Activated T-cell treated with anti-CD3 and anti-CD28 coated beads for 48 hours (primary cell): ENCODE results near the gene ZNF33A.
"Not testable (repeated sequence)": the region's sequence is repeated elsewhere in the genome, so short reads cannot be mapped to it uniquely, and the experiment has no call there.

Experiments used
- DNase-seq: peaks from one replicate; pipeline ENCODE4 v3.0.0-alpha.2; 2020; ENCODE audit warnings: low read depth

ZNF33A gene

DNA sequence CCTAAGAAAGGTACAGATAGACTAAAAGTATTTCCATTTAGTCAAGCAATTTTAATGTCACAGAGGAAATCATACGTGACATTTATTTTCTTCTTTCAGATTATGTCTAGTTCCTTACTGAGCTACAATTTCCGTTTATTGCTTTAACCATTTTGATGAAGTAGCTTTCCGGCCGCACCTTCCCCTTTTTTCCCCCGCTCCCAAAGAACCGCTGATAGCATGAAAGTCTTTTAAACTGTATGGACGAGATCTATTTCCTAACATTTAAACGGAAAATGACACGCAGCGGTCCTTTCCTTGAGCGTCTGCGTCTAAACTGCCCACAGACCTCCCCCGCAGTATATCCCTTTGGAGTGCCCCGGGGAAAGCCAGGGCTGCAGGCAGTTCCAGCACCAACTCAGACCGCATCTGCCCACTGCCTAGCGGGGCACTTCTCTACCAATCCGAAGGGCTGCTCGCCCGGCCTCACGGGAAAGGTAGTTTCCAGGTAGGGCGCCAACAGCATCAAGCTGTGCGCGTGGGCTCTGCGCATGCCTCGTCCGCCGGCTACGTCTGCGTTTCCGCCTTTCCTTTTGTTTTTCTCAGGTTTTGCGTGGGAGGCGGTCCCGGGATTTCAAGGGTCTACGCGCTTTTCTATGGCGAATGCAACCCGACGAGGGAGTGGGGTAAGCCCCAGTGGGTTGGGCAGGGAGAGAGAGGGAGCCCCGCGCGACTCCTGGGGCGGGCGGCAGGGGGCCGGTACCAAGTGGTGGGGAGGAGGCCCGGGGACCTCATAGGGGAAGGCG is at the start of gene ZNF33A:
ZNF33A (plus strand) TSS at position 557 of the 785 bp plus-strand sequence. CDS start 1,667 bp downstream, outside the sequence.
- DNase-seq = peak; percentile 81

GRCh38 chr10:37965006-37965405 is 45.5 kb upstream of the ZNF33A start:
- DNase-seq = no peak

DNA sequence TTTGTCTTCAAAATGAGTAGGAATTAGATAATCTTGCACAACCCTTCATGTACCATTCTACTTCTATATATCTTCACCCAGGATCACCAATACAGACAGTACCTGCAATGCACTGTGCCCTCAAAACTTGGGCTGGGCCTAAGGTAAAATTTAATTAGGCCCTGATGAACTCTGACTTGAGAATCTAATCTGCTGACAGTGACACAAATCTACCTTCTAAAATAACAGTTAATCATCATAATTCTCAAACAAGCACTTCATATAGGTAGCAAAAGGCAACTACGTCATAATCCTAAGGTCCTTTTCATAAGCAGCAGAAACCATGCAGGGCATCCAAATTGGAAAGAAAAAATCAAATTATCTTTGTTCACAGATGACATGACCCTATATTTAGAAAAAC is 38.1 kb upstream of the ZNF33A start:
- no peak for DNase-seq

DNA sequence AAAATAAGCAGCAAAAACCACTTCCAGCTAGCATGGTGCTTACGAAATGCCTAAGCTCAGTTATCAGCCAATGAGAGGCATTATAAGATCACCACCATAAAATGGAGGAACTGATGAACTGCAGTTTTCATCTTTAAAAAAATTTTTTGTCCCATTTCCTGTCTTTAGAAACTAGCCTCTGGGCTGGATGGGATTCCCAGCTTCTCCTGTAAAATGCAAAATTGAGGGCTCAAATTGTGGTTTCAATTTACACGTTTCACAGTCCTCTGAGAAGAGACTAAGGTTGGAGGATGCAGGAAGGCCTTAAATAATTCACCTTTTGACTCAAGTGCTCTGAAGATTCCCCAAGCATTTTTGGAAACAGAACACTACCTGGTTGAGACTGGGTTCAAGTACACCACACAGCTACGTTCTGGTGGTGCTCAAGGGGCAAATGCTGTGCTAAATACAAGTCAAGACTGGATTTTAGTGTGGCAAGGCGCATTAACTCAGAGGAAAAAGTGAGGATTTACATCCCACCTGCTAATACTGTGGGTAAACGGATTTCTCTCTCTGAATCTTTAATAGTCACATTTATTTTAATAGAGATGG is 35.0 kb upstream of the ZNF33A start:
- DNase-seq = no peak

GRCh38 chr10:37976091-37976879 is 34.2 kb upstream of the ZNF33A start, which contains the start of gene ZNF25:
Gene ZNF25, minus strand, starts transcription at chr10:37976647. Its CDS starts 4,925 bp downstream, at chr10:37971722.
- peak; percentile 92 for DNase-seq

DNA sequence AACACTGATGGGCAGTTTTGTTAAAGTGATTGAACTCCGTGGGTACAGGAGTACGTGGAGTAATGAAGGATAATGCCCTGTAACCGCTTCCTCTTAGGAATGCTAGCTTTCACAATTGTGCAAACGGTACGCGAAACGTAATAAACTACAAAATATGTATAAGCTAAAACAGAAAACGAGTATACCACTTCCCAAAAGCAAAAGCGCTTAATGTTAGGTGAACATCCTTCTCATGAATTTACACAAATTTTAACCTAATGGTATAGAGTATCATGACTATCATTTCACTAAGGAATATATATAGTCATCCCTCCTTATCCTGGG is 33.6 kb upstream of the ZNF33A start:
- no peak for DNase-seq

DNA sequence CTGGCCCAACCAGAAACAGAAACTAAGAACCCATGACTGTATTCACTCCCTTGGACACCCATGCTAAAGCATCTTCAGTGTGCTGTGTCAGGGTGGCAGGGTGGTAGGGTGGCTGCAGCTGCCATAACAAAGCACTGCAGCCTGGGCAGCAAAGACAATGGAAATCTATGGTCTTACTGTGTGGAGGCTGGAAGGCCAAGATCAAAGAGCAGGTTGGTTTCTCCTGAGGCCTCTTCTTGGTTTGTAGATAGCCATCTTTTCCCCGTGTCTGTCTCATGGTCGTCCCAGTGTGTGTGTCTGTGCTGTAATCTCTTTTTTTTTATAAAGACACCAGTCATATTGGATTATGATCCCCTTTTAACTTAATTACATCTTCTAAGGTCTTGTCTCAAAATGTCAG is 18.8 kb upstream of the ZNF33A start:
- DNase-seq = no peak

- no peak for DNase-seq
Measured at GRCh38 chr10:37992083-37992482, 18.4 kb upstream of the ZNF33A start.

DNA sequence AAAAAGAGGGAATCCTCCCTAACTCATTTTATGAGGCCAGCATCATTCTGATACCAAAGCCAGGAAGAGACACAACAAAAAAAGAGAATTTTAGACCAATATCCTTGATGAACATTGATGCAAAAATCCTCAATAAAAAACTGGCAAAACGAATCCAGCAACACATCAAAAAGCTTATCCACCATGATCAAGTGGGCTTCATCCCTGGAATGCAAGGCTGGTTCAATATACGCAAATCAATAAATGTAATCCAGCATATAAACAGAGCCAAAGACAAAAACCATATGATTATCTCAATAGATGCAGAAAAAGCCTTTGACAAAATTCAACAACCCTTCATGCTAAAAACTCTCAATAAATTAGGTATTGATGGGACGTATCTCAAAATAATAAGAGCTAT is 11.6 kb upstream of the ZNF33A start:
- DNase-seq = not testable (repeated sequence)

DNA sequence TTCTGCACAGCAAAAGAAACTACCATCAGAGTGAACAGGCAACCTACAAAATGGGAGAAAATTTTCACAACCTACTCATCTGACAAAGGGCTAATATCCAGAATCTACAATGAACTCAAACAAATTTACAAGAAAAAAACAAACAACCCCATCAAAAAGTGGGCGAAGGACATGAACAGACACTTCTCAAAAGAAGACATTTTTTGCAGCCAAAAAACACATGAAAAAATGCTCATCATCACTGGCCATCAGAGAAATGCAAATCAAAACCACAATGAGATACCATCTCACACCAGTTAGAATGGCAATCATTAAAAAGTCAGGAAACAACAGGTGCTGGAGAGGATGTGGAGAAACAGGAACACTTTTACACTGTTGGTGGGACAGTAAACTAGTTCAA is 10.0 kb upstream of the ZNF33A start:
- DNase-seq = not testable (repeated sequence)

- no peak for DNase-seq
Measured at GRCh38 chr10:38003026-38003425, 7.4 kb upstream of the ZNF33A start.

DNA sequence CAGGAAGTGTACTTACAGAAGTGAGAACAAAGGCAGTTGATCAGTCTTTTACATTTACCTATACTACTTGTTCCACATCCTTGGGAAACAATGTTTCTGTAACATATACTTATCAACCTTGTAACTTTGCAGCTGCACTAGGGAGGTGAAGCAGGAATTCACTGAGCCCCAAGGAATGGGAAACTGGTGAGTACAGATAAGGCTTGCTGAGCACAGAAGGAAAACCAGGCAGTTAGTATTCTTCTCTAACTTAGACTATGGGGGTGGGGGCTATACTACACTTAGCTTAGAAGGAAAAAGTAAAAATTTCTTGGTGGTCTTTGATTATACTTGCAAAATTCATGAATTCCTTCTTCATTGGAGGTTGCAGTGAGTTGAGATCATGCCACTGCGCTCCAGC is 6.9 kb upstream of the ZNF33A start:
- DNase-seq = no peak

DNA sequence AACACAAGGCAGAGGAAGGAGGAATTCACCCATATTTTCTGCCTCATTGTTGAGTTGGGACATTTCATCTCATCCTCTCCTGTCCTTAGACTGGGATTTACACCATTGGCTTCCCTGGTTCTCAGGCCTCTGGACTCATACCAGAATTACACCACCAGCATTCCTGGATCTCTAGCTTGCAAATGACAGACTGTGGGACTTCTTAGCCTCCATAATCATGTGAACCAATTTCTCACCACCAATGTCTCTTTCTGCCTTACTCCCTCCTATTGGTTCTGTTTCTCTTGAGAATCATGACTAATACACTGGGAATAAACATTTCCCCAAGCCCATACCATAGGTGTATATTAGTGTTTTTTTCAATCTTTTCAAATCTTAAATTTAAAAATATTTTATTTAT is 2.9 kb upstream of the ZNF33A start:
- DNase-seq = no peak

DNA sequence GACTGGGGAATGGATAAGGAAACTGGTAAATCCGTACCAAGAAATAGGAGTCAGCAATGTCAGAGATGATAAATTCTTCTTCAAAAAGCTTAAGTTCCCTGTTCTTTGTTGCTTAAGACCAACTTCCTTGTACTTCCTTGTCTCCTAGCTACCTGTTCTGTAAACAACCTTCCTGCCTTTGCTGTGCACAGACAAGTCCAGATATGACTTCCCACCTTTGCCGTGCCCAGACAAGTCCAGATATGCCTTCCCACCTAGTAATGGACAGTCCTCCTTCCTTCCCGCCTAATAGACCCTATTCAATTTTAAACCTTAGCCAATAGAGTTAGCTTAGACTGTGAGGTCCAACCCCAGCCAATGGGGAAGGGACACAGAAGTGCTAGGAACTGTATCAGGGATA is 2.5 kb upstream of the ZNF33A start:
- no peak for DNase-seq

- no peak for DNase-seq
Measured at GRCh38 chr10:38016354-38016753, 5.9 kb downstream of the ZNF33A start.

DNA sequence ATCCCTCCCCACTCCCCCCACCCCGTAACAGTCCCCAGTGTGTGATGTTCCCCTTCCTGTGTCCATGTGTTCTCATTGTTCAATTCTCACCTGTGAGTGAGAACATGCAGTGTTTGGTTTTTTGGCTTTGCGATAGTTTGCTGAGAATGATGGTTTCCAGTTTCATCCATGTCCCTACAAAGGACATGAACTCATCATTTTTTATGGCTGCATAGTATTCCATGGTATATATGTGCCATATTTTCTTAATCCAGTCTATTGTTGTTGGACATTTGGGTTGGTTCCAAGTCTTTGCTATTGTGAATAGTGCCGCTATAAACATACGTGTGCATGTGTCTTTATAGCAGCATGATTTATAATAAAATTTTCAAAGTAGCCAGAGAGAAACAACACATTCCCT is 8.6 kb downstream of the ZNF33A start:
- DNase-seq = not testable (repeated sequence)

DNA sequence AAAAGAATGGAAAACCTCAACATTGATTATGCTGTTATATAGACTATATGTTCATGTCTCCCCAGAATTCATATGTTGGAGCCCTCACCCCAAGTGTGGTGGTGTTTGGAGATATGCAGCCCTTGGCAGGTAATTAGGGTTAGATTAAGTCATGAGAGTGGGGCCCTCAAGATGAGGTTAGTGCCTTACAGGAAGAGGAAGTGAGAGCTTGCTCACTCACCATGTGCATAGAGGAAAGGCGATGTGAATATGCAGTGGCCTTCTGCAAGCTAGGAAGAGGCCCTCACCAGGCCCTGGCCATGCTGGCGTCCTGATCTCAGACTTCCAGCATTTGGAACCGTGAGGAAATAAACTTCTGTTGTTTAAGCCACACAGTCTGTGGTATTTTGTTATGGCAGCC is 14.8 kb downstream of the ZNF33A start:
- no peak for DNase-seq

DNA sequence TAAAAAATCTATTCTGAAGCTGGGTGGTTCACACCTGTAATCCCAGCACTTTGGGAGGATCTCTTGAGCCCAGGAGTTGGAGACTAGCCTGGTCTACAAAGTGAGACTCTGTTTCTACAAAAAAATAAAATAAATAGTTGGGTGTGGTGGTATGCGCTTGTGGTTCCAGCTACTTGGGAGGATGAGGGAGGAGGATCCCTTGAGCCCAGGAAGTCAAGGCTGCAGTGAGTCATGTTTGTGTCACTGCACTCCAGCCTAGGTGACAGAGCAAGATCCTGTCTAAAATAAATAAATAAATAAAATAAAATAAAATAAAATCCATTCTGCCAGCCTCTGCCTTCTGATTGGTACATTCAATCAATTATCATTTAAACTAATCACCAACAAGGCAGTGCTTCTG is 17.5 kb downstream of the ZNF33A start:
- no peak for DNase-seq

- no peak for DNase-seq
Measured at GRCh38 chr10:38032886-38033285, 22.4 kb downstream of the ZNF33A start.

- DNase-seq = no peak
Measured at GRCh38 chr10:38038107-38038931, 27.8 kb downstream of the ZNF33A start.

DNA sequence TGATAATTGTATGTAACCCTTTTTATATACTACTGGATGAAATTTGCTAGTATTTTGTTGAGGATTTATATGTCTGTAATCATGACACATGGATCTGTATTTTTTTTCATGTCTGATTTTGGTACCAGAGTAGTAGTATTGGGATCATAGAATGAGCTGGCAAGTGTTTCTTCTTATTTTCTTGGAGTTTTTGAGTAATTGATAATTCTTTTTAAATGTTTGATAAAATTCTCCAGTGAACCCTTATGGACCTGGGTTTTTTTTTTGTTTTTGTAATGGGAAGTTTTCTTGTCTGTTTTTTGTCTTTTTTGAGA is 28.4 kb downstream of the ZNF33A start:
- DNase-seq = no peak

DNA sequence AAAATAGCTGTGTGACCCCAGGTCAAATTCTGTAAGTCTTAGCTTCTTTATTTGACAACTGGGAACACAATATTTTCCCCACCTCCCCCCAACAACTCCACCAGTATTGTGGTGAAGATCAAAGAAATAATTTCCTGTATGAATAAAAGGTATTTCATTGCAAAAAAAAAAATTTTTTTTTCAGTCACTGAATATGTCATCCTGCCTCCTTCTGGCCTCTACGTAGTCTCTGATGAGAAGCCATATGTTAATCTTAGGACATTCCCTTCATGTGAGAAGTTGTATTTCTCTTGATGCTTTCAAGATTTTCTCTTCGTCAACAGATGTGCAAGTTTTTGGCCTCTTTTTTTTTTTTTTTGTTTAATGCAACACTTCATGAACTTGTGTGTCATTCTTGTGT is 33.0 kb downstream of the ZNF33A start:
- DNase-seq = no peak
